Uterus (tissue), 4 donors: ENCODE results near the gene SLC22A23. TPM values are rescaled to one million over a fixed set of nuclear protein-coding genes. Genes with fewer than 3 reads are reported as not detected.

Source experiments
- DNase-seq, 2 donors: peaks; one replicate each; pipeline ENCODE4 v3.0.0-alpha.2; 2019 to 2020
- H3K27ac ChIP-seq, 2 donors: fragments of 200-600 bp; sonication (generic); 1 replicate in 1 of 2; 2 replicates in 1 of 2; pipeline ENCODE4 v1.5.1; 2016 to 2018
- H3K27me3 ChIP-seq, 2 donors: fragments of 200-600 bp; sonication (generic); one replicate each; pipeline ENCODE4 v1.5.1; 2018 to 2019; ENCODE audit warnings: control low read depth in 1 of 2
- H3K36me3 ChIP-seq, 2 donors: fragments of 200-600 bp; sonication (generic); one replicate each; pipeline ENCODE4 v1.5.1; 2019; ENCODE audit warnings: control low read depth in 1 of 2
- H3K4me1 ChIP-seq, 2 donors: fragments of 200-600 bp; sonication (generic); one replicate each; pipeline ENCODE4 v1.5.1; 2018 to 2019; ENCODE audit warnings: control low read depth in 1 of 2
- H3K4me3 ChIP-seq, 2 donors: fragments of 200-600 bp; sonication (generic); 1 replicate in 1 of 2; 2 replicates in 1 of 2; pipeline ENCODE4 v1.5.1; 2018 to 2019; ENCODE audit warnings: mild to moderate bottlenecking in 1 of 2
- H3K9me3 ChIP-seq, 2 donors: fragments of 200-600 bp; sonication (generic); one replicate each; pipeline ENCODE4 v1.5.1; 2019; ENCODE audit warnings: control low read depth in 1 of 2
- POLR2A ChIP-seq, 2 donors: fragments of 450-650 bp; IDR thresholded peaks; one replicate each; pipeline ENCODE4 v1.6.1; 2016; ENCODE audit warnings: antibody characterized with exemption in 2 of 2, mild to moderate bottlenecking in 1 of 2, moderate library complexity in 1 of 2
- intact Hi-C: fragments of 100-400 bp; cut with DNase I; formaldehyde crosslinking; loops from one replicate; pipeline ENCODE4 v1.15.1; 2023; ENCODE audit warnings: low total_unique reads
- total RNA-seq, 4 donors: library from RNA; depleted of rRNA in 3 of 4; stranded (reverse); fragments of >200 nt in 3 of 4; gene quantifications; one replicate each; pipeline versions ENCODE4 v1.1.0 to v1.2.4, GENCODE V29; 2014 to 2023
- TF ChIP-seq, protein P1 (sequence below), 4 experiments: fragments of 200-600 bp in 2 of 4; fragments of 450-650 bp in 2 of 4; sonication (generic) in 2 of 4; IDR thresholded peaks; one replicate each; pipeline ENCODE4 v1.5.1; 2016 to 2019; ENCODE audit warnings: antibody characterized with exemption in 4 of 4, mild to moderate bottlenecking in 2 of 4, moderate library complexity in 1 of 4
- donor health status: DM: yes; HTN: yes; CAD: no.

Gene SLC22A23
- total RNA-seq, 4 donors from 2014 or later = 5.4 to 27.6 (median 9.7) TPM

DNA sequence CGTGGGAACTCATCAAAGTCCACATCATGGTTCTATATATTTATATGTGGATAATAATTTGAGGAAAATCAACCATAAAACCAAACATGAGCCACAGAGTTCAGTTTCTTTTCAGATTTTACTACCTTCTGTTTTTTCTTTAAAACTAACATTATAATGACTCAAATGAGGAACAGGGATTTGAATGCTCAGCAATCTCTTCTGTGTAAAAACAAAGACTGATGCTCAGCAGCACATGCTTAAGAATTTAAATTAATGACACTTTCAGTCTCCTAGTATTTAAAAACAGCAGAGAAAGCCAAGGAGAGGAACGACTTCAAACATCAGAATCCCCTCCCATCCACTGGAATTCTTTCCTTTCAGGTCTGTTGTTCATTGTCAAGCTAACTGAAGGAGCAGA is 125.4 kb downstream of the SLC22A23 start:
- H3K27ac ChIP-seq = peak overlapping the region; percentile 37 to 40
- no peaks in the 10 kb centered on the region for H3K4me1 ChIP-seq
- DNase-seq = no peak
- TF ChIP-seq, protein P1, sequence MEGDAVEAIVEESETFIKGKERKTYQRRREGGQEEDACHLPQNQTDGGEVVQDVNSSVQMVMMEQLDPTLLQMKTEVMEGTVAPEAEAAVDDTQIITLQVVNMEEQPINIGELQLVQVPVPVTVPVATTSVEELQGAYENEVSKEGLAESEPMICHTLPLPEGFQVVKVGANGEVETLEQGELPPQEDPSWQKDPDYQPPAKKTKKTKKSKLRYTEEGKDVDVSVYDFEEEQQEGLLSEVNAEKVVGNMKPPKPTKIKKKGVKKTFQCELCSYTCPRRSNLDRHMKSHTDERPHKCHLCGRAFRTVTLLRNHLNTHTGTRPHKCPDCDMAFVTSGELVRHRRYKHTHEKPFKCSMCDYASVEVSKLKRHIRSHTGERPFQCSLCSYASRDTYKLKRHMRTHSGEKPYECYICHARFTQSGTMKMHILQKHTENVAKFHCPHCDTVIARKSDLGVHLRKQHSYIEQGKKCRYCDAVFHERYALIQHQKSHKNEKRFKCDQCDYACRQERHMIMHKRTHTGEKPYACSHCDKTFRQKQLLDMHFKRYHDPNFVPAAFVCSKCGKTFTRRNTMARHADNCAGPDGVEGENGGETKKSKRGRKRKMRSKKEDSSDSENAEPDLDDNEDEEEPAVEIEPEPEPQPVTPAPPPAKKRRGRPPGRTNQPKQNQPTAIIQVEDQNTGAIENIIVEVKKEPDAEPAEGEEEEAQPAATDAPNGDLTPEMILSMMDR (IDR thresholded peaks at IDR 0.05) = no peak
- TF ChIP-seq POLR2A (IDR thresholded peaks at IDR 0.05) = no peak
- H3K9me3 ChIP-seq = no peaks in the 10 kb centered on the region
- no peak overlapping the region for H3K4me3 ChIP-seq
- intact Hi-C loops = no loop called here
- H3K27me3 ChIP-seq = no peaks in the 10 kb centered on the region
- H3K36me3 ChIP-seq = no peaks in the 10 kb centered on the region

DNA sequence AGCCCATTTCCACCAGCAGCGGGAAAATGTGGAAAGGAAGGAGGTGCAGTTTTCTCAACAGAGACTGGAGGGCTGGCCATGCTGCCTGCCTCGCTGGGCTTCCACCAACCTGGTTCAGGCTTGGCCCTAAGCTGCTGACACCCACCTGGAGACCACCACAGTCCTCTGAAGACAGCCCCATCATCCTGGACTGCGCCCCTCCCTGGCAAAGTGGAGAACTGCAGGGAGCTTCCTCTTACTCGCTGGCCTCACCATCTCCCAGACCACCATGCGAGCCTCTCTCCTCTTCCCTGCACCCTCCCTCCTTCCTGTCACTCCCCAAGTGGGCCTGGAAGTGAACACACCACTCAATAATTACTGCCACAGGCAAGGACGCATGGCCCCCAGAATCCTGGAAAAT is 126.7 kb downstream of the SLC22A23 start:
- no peak for DNase-seq
- TF ChIP-seq POLR2A (IDR thresholded peaks at IDR 0.05) = no peak
- TF ChIP-seq, protein P1 (IDR thresholded peaks at IDR 0.05) = no peak
- no peaks in the 10 kb centered on the region for H3K9me3 ChIP-seq
- intact Hi-C loops = no loop called here
- H3K36me3 ChIP-seq = no peaks in the 10 kb centered on the region
- H3K4me3 ChIP-seq = no peak overlapping the region
- no peaks in the 10 kb centered on the region for H3K4me1 ChIP-seq
- H3K27me3 ChIP-seq = no peaks in the 10 kb centered on the region
- H3K27ac ChIP-seq = peak overlapping the region; percentile 38 to 40

DNA sequence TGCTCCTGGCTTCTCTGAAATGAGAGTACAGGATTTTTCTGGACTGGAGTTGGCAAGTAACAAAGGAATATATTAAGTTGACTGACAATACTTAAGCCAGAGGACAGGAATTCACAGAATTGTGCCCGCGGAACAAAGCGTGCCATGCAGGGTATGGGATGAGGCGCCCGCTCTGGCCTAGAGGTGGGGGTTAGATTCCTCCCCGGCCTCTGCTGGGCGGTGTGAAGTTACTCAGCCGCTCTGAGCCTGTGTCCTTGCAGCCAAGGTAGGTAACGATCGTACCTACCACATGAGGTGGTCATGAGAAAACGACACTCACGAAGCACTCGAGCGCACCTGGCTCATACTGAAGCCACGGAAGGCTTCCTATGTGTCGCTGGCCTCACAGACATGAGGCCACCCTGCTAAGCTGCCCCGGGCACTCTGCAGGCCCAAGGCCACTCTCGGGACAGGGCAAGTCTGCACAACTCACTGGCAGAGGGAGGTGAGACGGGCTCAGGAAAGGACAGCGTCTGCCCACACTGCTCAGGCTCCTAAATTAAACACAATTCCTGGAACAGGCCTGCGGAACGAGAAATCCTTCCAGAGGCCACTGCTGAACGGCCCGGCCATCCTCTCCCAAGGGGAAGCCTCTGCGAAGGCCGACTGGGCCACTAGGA is 127.3 kb downstream of the SLC22A23 start:
- no peaks in the 10 kb centered on the region for H3K27me3 ChIP-seq
- intact Hi-C loops = no loop called here
- no peak for DNase-seq
- no peaks in the 10 kb centered on the region for H3K36me3 ChIP-seq
- H3K27ac ChIP-seq = peak overlapping the region; percentile 38 to 40
- TF ChIP-seq, protein P1 (IDR thresholded peaks at IDR 0.05) = no peak
- no peak for TF ChIP-seq POLR2A (IDR thresholded peaks at IDR 0.05)
- H3K9me3 ChIP-seq = no peaks in the 10 kb centered on the region
- no peak overlapping the region for H3K4me3 ChIP-seq
- H3K4me1 ChIP-seq = peaks cover 0 to 4% of the 10 kb centered on the region in 2 donors

DNA sequence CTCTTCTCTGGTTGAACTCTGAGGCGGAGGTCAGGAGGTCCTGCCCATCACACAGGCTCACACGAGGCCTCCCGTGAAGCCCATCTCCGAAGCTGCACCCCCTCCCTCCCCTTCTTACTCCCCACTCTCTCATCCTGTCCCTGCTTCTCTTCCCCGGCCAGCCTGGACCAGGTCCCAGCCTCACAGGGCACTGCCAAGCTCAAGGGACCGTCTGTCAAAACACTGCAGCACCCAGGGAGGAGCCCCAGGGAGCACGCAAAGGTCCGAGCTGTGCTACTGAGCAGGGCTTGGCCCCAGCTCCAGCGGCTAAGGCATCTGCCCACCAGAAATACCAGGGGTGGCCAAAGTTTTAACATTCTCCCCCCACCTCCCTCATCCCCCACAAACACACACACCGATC is 128.1 kb downstream of the SLC22A23 start:
- Histone ChIP-seq H3K4me3 (no peak overlapping the region), H3K36me3 (no peaks in the 10 kb centered on the region), H3K27ac (peak overlapping the region; percentile 15 to 38), H3K4me1 (peaks cover 0 to 4% of the 10 kb centered on the region in 2 donors), H3K27me3 (no peaks in the 10 kb centered on the region), H3K9me3 (no peaks in the 10 kb centered on the region)
- intact Hi-C loops = no loop called here
- TF ChIP-seq, protein P1 (IDR thresholded peaks at IDR 0.05) = no peak
- no peak for TF ChIP-seq POLR2A (IDR thresholded peaks at IDR 0.05)
- DNase-seq = no peak

DNA sequence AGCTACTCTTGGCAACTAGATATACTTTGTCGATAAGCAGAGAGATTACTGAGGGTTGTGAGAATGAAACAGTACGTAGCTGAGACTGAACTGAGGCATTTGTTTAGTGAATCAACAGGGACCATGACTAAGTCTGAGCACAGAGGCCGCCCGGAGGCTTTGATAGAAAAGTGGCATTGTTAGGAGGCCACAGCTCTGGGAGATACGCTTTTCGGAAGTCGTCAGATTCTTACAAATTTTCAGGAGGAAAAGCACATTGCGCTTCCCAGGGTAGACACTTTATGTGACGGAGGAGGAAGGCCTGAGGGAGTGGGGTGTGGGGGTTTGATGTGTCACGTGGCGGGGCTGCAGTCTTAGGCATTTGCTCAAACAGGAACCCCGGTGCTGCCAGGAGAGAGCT is 128.7 kb downstream of the SLC22A23 start:
- peaks cover 0 to 4% of the 10 kb centered on the region in 2 donors for H3K4me1 ChIP-seq

More for the DNA sequence above, 128.7 kb downstream of the SLC22A23 start:
- H3K9me3 ChIP-seq = no peaks in the 10 kb centered on the region
- no peaks in the 10 kb centered on the region for H3K36me3 ChIP-seq
- peak overlapping the region in 1 of 2 donors; percentile 38 for H3K27ac ChIP-seq
- no peak overlapping the region for H3K4me3 ChIP-seq
- TF ChIP-seq, protein P1 (IDR thresholded peaks at IDR 0.05) = no peak
- no peak for TF ChIP-seq POLR2A (IDR thresholded peaks at IDR 0.05)
- intact Hi-C loops = no loop called here
- no peak for DNase-seq
- H3K27me3 ChIP-seq = no peaks in the 10 kb centered on the region
